HepG2 (cell line): ENCODE data around the gene RNF13. TPM values are rescaled to one million over a fixed set of nuclear protein-coding genes. Genes with fewer than 3 reads are reported as not detected.
A peak's percentile ranks its signal among the peaks of the same experiment; 100 is the strongest.

ENCODE experiments used
- ARHGAP35 ChIP-seq: sonication (generic); formaldehyde crosslinking; IDR thresholded peaks from 2 replicates; pipeline ENCODE4 v1.9.0; 2022; ENCODE audit warnings: mild to moderate bottlenecking, inconsistent platforms, moderate library complexity, missing genetic modification reagents, borderline replicate concordance
- EP300 ChIP-seq, 3 experiments: sonication (generic) in 1 of 3; formaldehyde crosslinking in 1 of 3; IDR thresholded peaks; 2 replicates each; pipeline versions ENCODE4 v1.5.1 to v1.6.1; 2011 to 2020; ENCODE audit warnings: low read depth in 2 of 3, low read length in 2 of 3, borderline replicate concordance in 1 of 3, improper control_type of control experiment in 1 of 3, mild to moderate bottlenecking in 1 of 3, missing genetic modification reagents in 1 of 3, moderate library complexity in 1 of 3
- HNRNPH1 ChIP-seq: fragments of 200-400 bp; formaldehyde crosslinking; optimal IDR thresholded peaks from 2 replicates; pipeline ENCODE3; 2017; ENCODE audit warnings: mild to moderate bottlenecking, low read depth, low read length
- HNRNPUL1 ChIP-seq: fragments of 200-400 bp; formaldehyde crosslinking; IDR thresholded peaks from 2 replicates; pipeline ENCODE4 v1.6.1; 2017; ENCODE audit warnings: low read depth, mild to moderate bottlenecking, low read length, moderate library complexity
- MXD3 ChIP-seq: IDR thresholded peaks from 2 replicates; pipeline ENCODE4 v1.6.1; 2016; ENCODE audit warnings: mild to moderate bottlenecking, missing biosample characterization, missing genetic modification reagents
- NFATC3 ChIP-seq: sonication (generic); formaldehyde crosslinking; IDR thresholded peaks from 2 replicates; pipeline ENCODE4 v1.5.1; 2020; ENCODE audit warnings: mild to moderate bottlenecking, missing genetic modification reagents
- SMARCE1 ChIP-seq: fragments of 450-650 bp; IDR thresholded peaks from 2 replicates; pipeline ENCODE4 v1.6.1; 2017; ENCODE audit warnings: borderline replicate concordance
- SNAI1 ChIP-seq: sonication (generic); formaldehyde crosslinking; IDR thresholded peaks from 2 replicates; pipeline ENCODE4 v1.5.0; 2020; ENCODE audit warnings: mild to moderate bottlenecking, missing genetic modification reagents, borderline replicate concordance
- SOX6 ChIP-seq, 2 experiments: fragments of 450-650 bp in 1 of 2; sonication (generic) in 1 of 2; formaldehyde crosslinking in 1 of 2; IDR thresholded peaks; 2 replicates each; pipeline versions ENCODE4 v1.4.0 to v1.6.1; 2017 to 2020; ENCODE audit warnings: antibody characterized with exemption in 1 of 2, mild to moderate bottlenecking in 1 of 2, missing genetic modification reagents in 1 of 2
- TERF1 ChIP-seq: sonication (generic); formaldehyde crosslinking; IDR thresholded peaks from 2 replicates; pipeline ENCODE4 v1.8.0; 2022; ENCODE audit warnings: mild to moderate bottlenecking, missing genetic modification reagents, moderate library complexity
- ZFP36L1 ChIP-seq: sonication (generic); formaldehyde crosslinking; IDR thresholded peaks from 2 replicates; pipeline ENCODE4 v1.8.0; 2022; ENCODE audit warnings: mild to moderate bottlenecking, missing genetic modification reagents, moderate library complexity
- ZKSCAN1 ChIP-seq: fragments of 150-350 bp; IDR thresholded peaks from 2 replicates; pipeline ENCODE4 v1.6.1; 2014; ENCODE audit warnings: low read length
- ZNF101 ChIP-seq: sonication (generic); formaldehyde crosslinking; IDR thresholded peaks from 2 replicates; pipeline ENCODE4 v1.4.0; 2020; ENCODE audit warnings: mild to moderate bottlenecking, low read depth, missing genetic modification reagents, borderline replicate concordance
- ZNF317 ChIP-seq: sonication (generic); formaldehyde crosslinking; IDR thresholded peaks from 2 replicates; pipeline ENCODE4 v1.5.0; 2020; ENCODE audit warnings: mild to moderate bottlenecking, missing genetic modification reagents
- ZNF773 ChIP-seq: sonication (generic); formaldehyde crosslinking; IDR thresholded peaks from 2 replicates; pipeline ENCODE4 v1.4.0; 2020; ENCODE audit warnings: missing genetic modification reagents, borderline replicate concordance
- ZNF777 ChIP-seq: sonication (generic); formaldehyde crosslinking; IDR thresholded peaks from 2 replicates; pipeline ENCODE4 v1.4.0; 2020; ENCODE audit warnings: missing genetic modification reagents
- polyA plus RNA-seq, 8 experiments: library from polyadenylated mRNA; depleted of rRNA in 3 of 8; stranded (reverse) in 7 of 8; unstranded in 1 of 8; fragments of >200 nt; fragmentation: Illumina TruSeq in 4 of 8; extraction: Trizol in 4 of 8; gene quantifications; 2 replicates each; pipeline versions ENCODE4 v1.2.1 to v1.2.3, GENCODE V29; 2011 to 2016; ENCODE audit warnings: low read depth in 4 of 8, missing spikeins in 1 of 8, mixed read lengths in 1 of 8; ENCODE audit not compliant: insufficient read depth in 1 of 8
- total RNA-seq, 5 experiments: library from RNA; depleted of rRNA; stranded (reverse); fragments of >200 nt; fragmentation: Illumina TruSeq; extraction: Trizol; gene quantifications; 2 replicates each; pipeline ENCODE4 v1.2.3, GENCODE V29; 2016; ENCODE audit warnings: low read depth in 1 of 5
- TF ChIP-seq, protein P1 (sequence below): sonication (generic); formaldehyde crosslinking; IDR thresholded peaks from 2 replicates; pipeline ENCODE4 v1.9.0; 2021; ENCODE audit warnings: missing genetic modification reagents, mild to moderate bottlenecking, borderline replicate concordance
- TF ChIP-seq, protein P2 (sequence below): IDR thresholded peaks from 2 replicates; pipeline ENCODE4 v1.6.1; 2016; ENCODE audit warnings: missing genetic modification reagents, missing compliant biosample characterization
- TF ChIP-seq, protein P3 (sequence below): sonication (generic); formaldehyde crosslinking; IDR thresholded peaks from 2 replicates; pipeline ENCODE4 v1.4.0; 2020; ENCODE audit warnings: missing genetic modification reagents
- TF ChIP-seq, protein P4 (sequence below): sonication (generic); formaldehyde crosslinking; IDR thresholded peaks from 2 replicates; pipeline ENCODE4 v1.4.0; 2020; ENCODE audit warnings: missing genetic modification reagents, mild to moderate bottlenecking, borderline replicate concordance

Gene RNF13
- total and polyA plus RNA-seq, 2 of the 13 experiments (the other 11 are each of a cell fraction or from before 2014, with no cell fraction given), result 39.8 to 46.0 TPM

DNA sequence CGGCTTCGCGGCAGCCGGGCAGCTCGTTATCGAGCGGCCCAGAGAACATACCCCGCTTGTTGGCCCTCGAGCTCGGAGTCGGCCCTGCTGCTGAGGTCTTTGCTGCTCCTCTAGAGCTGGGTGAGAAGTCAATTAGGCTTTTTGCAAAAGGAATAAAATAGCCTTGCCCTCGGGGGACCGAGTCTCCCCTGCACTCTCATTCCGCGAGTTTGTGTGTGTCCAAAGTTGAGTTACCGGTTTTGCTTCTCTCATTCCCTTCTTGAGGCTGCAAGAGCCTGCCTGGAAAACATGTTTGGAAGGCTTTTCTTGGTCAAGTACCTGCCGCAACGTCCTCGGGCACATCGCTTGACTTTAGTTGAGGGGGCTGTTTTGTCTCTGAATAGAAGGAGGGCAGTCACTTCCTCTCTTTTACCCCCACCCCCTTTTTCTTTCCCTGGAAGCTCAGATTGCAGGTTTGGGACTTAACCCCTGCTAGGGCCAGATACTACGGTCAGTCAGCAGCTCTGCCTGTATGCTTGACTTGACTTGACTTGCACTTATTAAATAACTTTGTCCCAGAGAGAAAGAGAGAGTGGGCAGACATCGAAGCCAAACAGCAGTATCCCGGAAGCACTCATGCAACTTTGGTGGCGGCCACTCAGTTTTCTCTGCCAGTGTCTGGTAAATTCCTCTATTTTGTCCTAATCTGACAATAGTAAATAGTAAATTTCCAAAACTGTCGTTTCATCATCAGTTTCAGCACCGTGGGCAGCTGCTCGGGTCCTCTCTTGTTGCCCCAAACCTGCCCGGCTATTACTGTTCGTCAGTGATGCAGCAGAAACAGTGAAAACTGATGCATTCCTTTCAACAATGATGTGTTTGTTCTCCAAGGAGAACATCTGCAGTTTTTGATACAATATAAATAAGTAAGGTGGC, 609 bp downstream of the RNF13 start (continued):
- TF ChIP-seq, protein P1, sequence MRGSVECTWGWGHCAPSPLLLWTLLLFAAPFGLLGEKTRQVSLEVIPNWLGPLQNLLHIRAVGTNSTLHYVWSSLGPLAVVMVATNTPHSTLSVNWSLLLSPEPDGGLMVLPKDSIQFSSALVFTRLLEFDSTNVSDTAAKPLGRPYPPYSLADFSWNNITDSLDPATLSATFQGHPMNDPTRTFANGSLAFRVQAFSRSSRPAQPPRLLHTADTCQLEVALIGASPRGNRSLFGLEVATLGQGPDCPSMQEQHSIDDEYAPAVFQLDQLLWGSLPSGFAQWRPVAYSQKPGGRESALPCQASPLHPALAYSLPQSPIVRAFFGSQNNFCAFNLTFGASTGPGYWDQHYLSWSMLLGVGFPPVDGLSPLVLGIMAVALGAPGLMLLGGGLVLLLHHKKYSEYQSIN (CRISPR knock-in tag), result no peak
- TF ChIP-seq ZNF777 (CRISPR knock-in tag), result no peak
- no peak for TF ChIP-seq EP300 (IDR thresholded peaks at IDR 0.05; ENCODE audit: low read depth in 2 of 2, low read length in 2 of 2)
- no peak for TF ChIP-seq EP300 (CRISPR knock-in tag; IDR thresholded peaks at IDR 0.05; ENCODE audit: borderline replicate concordance)
- no peak for TF ChIP-seq SNAI1
- no peak for TF ChIP-seq TERF1
- TF ChIP-seq, protein P2, sequence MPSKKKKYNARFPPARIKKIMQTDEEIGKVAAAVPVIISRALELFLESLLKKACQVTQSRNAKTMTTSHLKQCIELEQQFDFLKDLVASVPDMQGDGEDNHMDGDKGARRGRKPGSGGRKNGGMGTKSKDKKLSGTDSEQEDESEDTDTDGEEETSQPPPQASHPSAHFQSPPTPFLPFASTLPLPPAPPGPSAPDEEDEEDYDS (CRISPR knock-in tag), result no peak
- no peak for TF ChIP-seq SMARCE1
- TF ChIP-seq ZFP36L1 (CRISPR knock-in tag), result no peak
- no peak for TF ChIP-seq ARHGAP35 (CRISPR knock-in tag)
- no peak for TF ChIP-seq SOX6 (IDR thresholded peaks at IDR 0.05)
- no peak for TF ChIP-seq SOX6 (CRISPR knock-in tag; IDR thresholded peaks at IDR 0.05)
- TF ChIP-seq ZNF317 (CRISPR knock-in tag), result 0 out of 2 replicates have a peak, but pooled peaks have one; percentile 6
- TF ChIP-seq, protein P3, sequence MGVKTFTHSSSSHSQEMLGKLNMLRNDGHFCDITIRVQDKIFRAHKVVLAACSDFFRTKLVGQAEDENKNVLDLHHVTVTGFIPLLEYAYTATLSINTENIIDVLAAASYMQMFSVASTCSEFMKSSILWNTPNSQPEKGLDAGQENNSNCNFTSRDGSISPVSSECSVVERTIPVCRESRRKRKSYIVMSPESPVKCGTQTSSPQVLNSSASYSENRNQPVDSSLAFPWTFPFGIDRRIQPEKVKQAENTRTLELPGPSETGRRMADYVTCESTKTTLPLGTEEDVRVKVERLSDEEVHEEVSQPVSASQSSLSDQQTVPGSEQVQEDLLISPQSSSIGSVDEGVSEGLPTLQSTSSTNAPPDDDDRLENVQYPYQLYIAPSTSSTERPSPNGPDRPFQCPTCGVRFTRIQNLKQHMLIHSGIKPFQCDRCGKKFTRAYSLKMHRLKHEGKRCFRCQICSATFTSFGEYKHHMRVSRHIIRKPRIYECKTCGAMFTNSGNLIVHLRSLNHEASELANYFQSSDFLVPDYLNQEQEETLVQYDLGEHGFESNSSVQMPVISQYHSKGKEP, result no peak
- no peak for TF ChIP-seq NFATC3 (CRISPR knock-in tag)
- TF ChIP-seq ZNF101 (CRISPR knock-in tag), result no peak
- TF ChIP-seq HNRNPH1, result no peak
- no peak for TF ChIP-seq MXD3 (CRISPR knock-in tag)
- no peak for TF ChIP-seq ZKSCAN1
- no peak for TF ChIP-seq HNRNPUL1
- TF ChIP-seq, protein P4, sequence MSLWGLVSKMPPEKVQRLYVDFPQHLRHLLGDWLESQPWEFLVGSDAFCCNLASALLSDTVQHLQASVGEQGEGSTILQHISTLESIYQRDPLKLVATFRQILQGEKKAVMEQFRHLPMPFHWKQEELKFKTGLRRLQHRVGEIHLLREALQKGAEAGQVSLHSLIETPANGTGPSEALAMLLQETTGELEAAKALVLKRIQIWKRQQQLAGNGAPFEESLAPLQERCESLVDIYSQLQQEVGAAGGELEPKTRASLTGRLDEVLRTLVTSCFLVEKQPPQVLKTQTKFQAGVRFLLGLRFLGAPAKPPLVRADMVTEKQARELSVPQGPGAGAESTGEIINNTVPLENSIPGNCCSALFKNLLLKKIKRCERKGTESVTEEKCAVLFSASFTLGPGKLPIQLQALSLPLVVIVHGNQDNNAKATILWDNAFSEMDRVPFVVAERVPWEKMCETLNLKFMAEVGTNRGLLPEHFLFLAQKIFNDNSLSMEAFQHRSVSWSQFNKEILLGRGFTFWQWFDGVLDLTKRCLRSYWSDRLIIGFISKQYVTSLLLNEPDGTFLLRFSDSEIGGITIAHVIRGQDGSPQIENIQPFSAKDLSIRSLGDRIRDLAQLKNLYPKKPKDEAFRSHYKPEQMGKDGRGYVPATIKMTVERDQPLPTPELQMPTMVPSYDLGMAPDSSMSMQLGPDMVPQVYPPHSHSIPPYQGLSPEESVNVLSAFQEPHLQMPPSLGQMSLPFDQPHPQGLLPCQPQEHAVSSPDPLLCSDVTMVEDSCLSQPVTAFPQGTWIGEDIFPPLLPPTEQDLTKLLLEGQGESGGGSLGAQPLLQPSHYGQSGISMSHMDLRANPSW (CRISPR knock-in tag), result 0 out of 2 replicates have a peak, but pooled peaks have one; percentile 65
- TF ChIP-seq ZNF773 (CRISPR knock-in tag), result no peak
